Measurements from ENCODE around the gene PRELID3B. TPM values are rescaled to one million over a fixed set of nuclear protein-coding genes. Genes with fewer than 3 reads are reported as not detected.

PRELID3B gene
- total and polyA plus RNA-seq, 2 of the 13 experiments (the other 11 are each of a cell fraction or from before 2014, with no cell fraction given): 23.3 to 42.6 TPM

DNA sequence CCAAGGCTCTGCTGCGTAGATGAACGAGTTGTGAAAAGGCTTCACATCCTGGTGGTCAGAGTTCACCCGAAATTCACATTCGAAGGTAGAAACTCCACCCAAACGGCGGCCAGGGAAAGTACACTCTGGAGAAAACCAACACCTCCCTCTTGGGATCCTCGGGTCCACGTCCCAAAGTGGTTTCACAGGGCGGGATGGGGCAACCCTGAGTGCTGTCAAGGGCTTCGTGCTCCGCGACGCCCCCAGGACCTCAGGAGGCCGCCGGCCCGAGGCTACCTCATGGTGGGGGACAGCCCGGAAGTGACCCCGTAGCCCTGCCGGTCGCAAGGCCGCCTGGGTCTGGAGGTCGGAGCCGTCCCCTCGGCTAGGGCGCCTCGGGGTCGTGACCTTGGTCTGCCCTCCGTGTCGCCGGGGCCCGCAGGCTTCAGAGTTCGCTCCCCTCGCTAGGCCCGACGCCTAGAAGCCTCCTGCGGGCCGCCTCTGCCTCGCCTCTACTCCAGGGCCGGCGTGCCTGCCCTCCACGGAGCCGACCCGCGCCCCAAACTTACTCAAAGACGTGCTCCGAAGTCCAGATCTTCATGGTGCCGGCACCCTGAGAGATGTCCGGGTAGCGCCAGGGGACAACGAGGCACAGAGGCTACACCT is at the start of gene PRELID3B (continued):
- TF ChIP-seq MATR3 (CRISPR knock-in tag; IDR thresholded peaks at IDR 0.05) (no peak), HNRNPH1 (optimal IDR thresholded peaks at IDR 0.05; ENCODE audit: low read depth, low read length) (no peak), GABPA (IDR thresholded peaks at IDR 0.05; ENCODE audit: low read depth, low read length) (no peak), GABPA (CRISPR knock-in tag; IDR thresholded peaks at IDR 0.05; ENCODE audit: low read depth) (peak; percentile 56; the same call in 1 of the 2 replicates), NONO (IDR thresholded peaks at IDR 0.05) (no peak), NONO (CRISPR knock-in tag; conservative IDR thresholded peaks at IDR 0.05) (no peak), RBFOX2 (IDR thresholded peaks at IDR 0.05; ENCODE audit: low read depth, low read length) (peak; percentile 68), NR1H2 (CRISPR knock-in tag; IDR thresholded peaks at IDR 0.05; ENCODE audit: borderline replicate concordance, low read depth) (peak; percentile 70; the same call in 1 of the 2 replicates), ZNF780A (CRISPR knock-in tag; IDR thresholded peaks at IDR 0.05) (no peak), ETS1 (CRISPR knock-in tag; IDR thresholded peaks at IDR 0.05) (no peak), RXRA (CRISPR knock-in tag; IDR thresholded peaks at IDR 0.05) (no peak; the same call in 1 of the 2 replicates), ERF (CRISPR knock-in tag; IDR thresholded peaks at IDR 0.05) (0 out of 2 replicates have a peak, but pooled peaks have one; percentile 13), KAT2B (IDR thresholded peaks at IDR 0.05; ENCODE audit: borderline replicate concordance, low read depth, low read length) (no peak), U2AF2 (IDR thresholded peaks at IDR 0.05; ENCODE audit: low read depth, low read length) (no peak), DNMT3B (CRISPR knock-in tag; conservative IDR thresholded peaks at IDR 0.05) (no peak), MTF1 (CRISPR knock-in tag; IDR thresholded peaks at IDR 0.05) (no peak; the same call in 1 of the 2 replicates), ZNF615 (CRISPR knock-in tag; IDR thresholded peaks at IDR 0.05; ENCODE audit: borderline replicate concordance) (no peak), ZNF777 (CRISPR knock-in tag; IDR thresholded peaks at IDR 0.05) (peak; percentile 61; the same call in 1 of the 2 replicates), ZNF768 (CRISPR knock-in tag; IDR thresholded peaks at IDR 0.05) (0 out of 2 replicates have a peak, but pooled peaks have one; percentile 47), GTF2F1 (IDR thresholded peaks at IDR 0.05; ENCODE audit: low read length) (no peak), ELF3 (CRISPR knock-in tag; IDR thresholded peaks at IDR 0.05) (no peak)
- TF ChIP-seq, protein P1, sequence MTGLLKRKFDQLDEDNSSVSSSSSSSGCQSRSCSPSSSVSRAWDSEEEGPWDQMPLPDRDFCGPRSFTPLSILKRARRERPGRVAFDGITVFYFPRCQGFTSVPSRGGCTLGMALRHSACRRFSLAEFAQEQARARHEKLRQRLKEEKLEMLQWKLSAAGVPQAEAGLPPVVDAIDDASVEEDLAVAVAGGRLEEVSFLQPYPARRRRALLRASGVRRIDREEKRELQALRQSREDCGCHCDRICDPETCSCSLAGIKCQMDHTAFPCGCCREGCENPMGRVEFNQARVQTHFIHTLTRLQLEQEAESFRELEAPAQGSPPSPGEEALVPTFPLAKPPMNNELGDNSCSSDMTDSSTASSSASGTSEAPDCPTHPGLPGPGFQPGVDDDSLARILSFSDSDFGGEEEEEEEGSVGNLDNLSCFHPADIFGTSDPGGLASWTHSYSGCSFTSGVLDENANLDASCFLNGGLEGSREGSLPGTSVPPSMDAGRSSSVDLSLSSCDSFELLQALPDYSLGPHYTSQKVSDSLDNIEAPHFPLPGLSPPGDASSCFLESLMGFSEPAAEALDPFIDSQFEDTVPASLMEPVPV (CRISPR knock-in tag; IDR thresholded peaks at IDR 0.05): no peak
- TF ChIP-seq, protein P2, sequence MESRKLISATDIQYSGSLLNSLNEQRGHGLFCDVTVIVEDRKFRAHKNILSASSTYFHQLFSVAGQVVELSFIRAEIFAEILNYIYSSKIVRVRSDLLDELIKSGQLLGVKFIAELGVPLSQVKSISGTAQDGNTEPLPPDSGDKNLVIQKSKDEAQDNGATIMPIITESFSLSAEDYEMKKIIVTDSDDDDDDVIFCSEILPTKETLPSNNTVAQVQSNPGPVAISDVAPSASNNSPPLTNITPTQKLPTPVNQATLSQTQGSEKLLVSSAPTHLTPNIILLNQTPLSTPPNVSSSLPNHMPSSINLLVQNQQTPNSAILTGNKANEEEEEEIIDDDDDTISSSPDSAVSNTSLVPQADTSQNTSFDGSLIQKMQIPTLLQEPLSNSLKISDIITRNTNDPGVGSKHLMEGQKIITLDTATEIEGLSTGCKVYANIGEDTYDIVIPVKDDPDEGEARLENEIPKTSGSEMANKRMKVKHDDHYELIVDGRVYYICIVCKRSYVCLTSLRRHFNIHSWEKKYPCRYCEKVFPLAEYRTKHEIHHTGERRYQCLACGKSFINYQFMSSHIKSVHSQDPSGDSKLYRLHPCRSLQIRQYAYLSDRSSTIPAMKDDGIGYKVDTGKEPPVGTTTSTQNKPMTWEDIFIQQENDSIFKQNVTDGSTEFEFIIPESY (CRISPR knock-in tag; IDR thresholded peaks at IDR 0.05): no peak
- TF ChIP-seq, protein P3, sequence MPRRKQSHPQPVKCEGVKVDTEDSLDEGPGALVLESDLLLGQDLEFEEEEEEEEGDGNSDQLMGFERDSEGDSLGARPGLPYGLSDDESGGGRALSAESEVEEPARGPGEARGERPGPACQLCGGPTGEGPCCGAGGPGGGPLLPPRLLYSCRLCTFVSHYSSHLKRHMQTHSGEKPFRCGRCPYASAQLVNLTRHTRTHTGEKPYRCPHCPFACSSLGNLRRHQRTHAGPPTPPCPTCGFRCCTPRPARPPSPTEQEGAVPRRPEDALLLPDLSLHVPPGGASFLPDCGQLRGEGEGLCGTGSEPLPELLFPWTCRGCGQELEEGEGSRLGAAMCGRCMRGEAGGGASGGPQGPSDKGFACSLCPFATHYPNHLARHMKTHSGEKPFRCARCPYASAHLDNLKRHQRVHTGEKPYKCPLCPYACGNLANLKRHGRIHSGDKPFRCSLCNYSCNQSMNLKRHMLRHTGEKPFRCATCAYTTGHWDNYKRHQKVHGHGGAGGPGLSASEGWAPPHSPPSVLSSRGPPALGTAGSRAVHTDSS (CRISPR knock-in tag; conservative IDR thresholded peaks at IDR 0.05): no peak
- TF ChIP-seq, protein P4, sequence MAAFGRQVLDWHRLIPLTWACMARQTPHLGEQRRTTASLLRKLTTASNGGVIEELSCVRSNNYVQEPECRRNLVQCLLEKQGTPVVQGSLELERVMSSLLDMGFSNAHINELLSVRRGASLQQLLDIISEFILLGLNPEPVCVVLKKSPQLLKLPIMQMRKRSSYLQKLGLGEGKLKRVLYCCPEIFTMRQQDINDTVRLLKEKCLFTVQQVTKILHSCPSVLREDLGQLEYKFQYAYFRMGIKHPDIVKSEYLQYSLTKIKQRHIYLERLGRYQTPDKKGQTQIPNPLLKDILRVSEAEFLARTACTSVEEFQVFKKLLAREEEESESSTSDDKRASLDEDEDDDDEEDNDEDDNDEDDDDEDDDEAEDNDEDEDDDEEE (CRISPR knock-in tag; IDR thresholded peaks at IDR 0.05): no peak

All from HepG2 (cell line).